Fibroblast of villous mesenchyme (primary cell): ENCODE data around the gene SMG6. TPM values are rescaled to one million over a fixed set of nuclear protein-coding genes. Genes with fewer than 3 reads are reported as not detected.

ENCODE experiments used
- DNase-seq: peaks from one replicate; pipeline ENCODE4 v3.0.0-alpha.2; 2010; ENCODE audit warnings: low read depth
- H3K4me3 ChIP-seq: 2 replicates; pipeline ENCODE4 v1.5.1; 2011; ENCODE audit warnings: low read depth, mild to moderate bottlenecking, low read length
- CTCF ChIP-seq: IDR thresholded peaks from 2 replicates; pipeline ENCODE4 v1.5.1; 2012; ENCODE audit warnings: low read depth, mild to moderate bottlenecking, low read length; ENCODE audit not compliant: insufficient read depth
- total RNA-seq: library from RNA; depleted of rRNA; stranded (reverse); fragments of >200 nt; gene quantifications from 2 replicates; pipeline ENCODE4 v1.2.3, GENCODE V29; 2012

Gene SMG6
- total RNA-seq, 1 donor, result 50.5 TPM

GRCh38 chr17:2090804-2091534 lies 212.6 kb downstream of the SMG6 start:
- peak; percentile 53 for TF ChIP-seq CTCF
- no peak overlapping the region for H3K4me3 ChIP-seq
- peak; percentile 97 for DNase-seq

GRCh38 chr17:2090210-2090641 lies 213.4 kb downstream of the SMG6 start:
- TF ChIP-seq CTCF, result no peak
- no peak overlapping the region for H3K4me3 ChIP-seq

GRCh38 chr17:2089021-2089422 lies 214.6 kb downstream of the SMG6 start:
- peak; percentile 81 for DNase-seq
- TF ChIP-seq CTCF, result no peak
- H3K4me3 ChIP-seq, result peak overlapping the region; percentile 47

More at GRCh38 chr17:2090210-2090641, 213.4 kb downstream of the SMG6 start:
- DNase-seq, result no peak

GRCh38 chr17:2087597-2088211 lies 215.9 kb downstream of the SMG6 start:
- no peak for TF ChIP-seq CTCF
- H3K4me3 ChIP-seq, result no peak overlapping the region
- DNase-seq, result no peak

GRCh38 chr17:2086306-2086705 lies 217.3 kb downstream of the SMG6 start:
- DNase-seq, result no peak
- no peak for TF ChIP-seq CTCF

GRCh38 chr17:2085648-2085949 lies 218.0 kb downstream of the SMG6 start:
- H3K4me3 ChIP-seq, result no peak overlapping the region
- peak; percentile 69 for DNase-seq
- TF ChIP-seq CTCF, result no peak

More at GRCh38 chr17:2086306-2086705, 217.3 kb downstream of the SMG6 start:
- H3K4me3 ChIP-seq, result no peak overlapping the region
